OCI-LY1 (cell line): ENCODE data around the gene SFTPB.

Experiments used
- EZH2 ChIP-seq: fragments of 200-600 bp; sonication (generic), shearing (Covaris generic); IDR thresholded peaks from 2 replicates; pipeline ENCODE4 v1.8.0; 2017; ENCODE audit warnings: borderline replicate concordance, mixed run types, mild to moderate bottlenecking, antibody characterized with exemption, low read length, moderate library complexity, mixed read lengths
- TF ChIP-seq, protein P1 (sequence below): fragments of 200-600 bp; sonication (generic), shearing (Covaris generic); IDR thresholded peaks from 2 replicates; pipeline ENCODE4 v1.5.1; 2017; ENCODE audit warnings: mild to moderate bottlenecking, antibody characterized with exemption, low read length, moderate library complexity, mixed read lengths

DNA sequence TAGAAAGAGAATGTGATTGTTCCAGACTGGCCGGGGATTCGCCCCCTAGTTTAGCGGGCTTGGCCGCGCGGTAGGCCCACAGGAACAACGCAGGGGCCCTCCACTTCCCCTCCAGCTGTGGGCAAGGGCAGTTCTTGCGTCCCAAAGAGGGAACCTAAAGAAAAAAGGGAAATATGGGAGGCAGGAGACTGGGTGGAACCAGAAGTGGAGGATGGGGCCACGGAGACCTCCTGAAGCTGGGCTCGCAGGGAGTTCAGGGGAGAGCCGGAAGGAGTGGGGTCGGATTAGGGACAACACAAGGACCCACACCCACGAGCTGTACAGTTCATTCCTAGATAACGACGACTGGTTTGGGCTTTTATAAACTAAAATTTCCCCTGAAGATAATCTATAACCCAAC lies 44.3 kb upstream of the SFTPB start:
- TF ChIP-seq, protein P1, sequence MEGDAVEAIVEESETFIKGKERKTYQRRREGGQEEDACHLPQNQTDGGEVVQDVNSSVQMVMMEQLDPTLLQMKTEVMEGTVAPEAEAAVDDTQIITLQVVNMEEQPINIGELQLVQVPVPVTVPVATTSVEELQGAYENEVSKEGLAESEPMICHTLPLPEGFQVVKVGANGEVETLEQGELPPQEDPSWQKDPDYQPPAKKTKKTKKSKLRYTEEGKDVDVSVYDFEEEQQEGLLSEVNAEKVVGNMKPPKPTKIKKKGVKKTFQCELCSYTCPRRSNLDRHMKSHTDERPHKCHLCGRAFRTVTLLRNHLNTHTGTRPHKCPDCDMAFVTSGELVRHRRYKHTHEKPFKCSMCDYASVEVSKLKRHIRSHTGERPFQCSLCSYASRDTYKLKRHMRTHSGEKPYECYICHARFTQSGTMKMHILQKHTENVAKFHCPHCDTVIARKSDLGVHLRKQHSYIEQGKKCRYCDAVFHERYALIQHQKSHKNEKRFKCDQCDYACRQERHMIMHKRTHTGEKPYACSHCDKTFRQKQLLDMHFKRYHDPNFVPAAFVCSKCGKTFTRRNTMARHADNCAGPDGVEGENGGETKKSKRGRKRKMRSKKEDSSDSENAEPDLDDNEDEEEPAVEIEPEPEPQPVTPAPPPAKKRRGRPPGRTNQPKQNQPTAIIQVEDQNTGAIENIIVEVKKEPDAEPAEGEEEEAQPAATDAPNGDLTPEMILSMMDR, result no peak
- TF ChIP-seq EZH2, result no peak
